GM19351 (cell line): ENCODE measurements around the gene DACT2.
"Not testable (repeated sequence)": the region's sequence is repeated elsewhere in the genome, so short reads cannot be mapped to it uniquely, and the experiment has no call there.

Experiments used
- ATAC-seq: cut with Tn5 transposase; IDR thresholded peaks from one replicate; pipeline ENCODE4 v1.9.1; 2021; ENCODE audit warnings: mild to moderate bottlenecking, moderate library complexity; ENCODE audit not compliant: unreplicated experiment

DACT2 gene

DNA sequence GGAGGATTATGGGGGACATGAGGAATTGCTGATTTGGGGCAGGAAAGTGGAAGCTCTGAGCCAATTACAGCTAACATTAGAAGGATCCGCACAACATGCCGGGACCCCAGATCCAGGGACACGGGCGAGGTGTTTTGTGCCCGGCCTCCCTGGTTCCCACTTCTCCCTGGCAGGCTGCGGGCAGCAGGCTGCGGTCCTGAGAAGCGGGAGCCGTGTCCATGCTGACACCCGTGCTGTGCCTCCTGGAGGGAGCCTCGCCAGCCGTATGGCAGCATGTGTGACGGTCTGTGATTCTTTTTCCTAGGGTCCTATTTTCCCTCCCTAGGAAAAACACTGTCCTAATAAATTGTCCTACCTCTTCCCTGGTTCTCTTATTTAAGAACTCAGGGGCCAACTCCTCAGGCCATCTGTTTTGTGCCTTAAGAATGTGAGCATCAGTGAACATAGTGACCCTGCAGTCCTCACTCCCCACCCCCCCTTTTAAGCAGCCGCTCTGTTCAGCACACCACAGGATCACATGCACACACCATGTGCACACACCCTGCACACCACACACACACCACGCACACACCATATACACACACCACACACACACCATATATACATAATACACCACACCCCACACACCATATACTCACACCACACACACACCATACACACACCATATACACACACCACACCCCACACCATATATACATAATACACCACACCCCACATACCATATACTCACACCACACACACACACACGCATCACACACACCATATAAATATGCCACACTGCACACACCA, 49.9 kb downstream of the DACT2 start:
- no peak for ATAC-seq

- no peak for ATAC-seq
These were observed 50.8 kb downstream of the DACT2 start for GRCh38 chr6:168268755-168269154.

GRCh38 chr6:168267779-168268178, 51.8 kb downstream of the DACT2 start:
- not testable (repeated sequence) for ATAC-seq

- no peak for ATAC-seq
These were observed 53.5 kb downstream of the DACT2 start for GRCh38 chr6:168265827-168266815.

DNA sequence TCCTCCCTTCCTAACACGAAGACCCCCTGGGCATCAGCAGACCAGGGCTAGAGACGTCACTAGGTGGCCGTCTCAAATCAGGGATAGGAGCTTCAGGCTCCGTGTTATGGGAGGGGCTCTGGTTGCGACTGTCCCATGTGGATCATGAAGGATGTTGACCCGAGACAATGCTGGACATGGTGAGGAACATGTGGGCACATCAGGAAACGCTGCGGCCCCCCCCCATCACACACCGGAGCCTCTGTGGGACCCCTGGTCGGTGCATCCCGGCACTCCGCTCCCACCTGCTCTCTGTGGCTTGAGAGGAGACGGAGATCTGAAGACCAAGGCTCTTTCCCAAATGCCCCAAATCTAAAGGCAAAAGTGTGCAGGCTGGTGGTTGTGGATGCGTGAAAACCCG, 54.2 kb downstream of the DACT2 start:
- no peak for ATAC-seq

- no peak for ATAC-seq
These were observed 54.8 kb downstream of the DACT2 start for GRCh38 chr6:168264593-168265335.

DNA sequence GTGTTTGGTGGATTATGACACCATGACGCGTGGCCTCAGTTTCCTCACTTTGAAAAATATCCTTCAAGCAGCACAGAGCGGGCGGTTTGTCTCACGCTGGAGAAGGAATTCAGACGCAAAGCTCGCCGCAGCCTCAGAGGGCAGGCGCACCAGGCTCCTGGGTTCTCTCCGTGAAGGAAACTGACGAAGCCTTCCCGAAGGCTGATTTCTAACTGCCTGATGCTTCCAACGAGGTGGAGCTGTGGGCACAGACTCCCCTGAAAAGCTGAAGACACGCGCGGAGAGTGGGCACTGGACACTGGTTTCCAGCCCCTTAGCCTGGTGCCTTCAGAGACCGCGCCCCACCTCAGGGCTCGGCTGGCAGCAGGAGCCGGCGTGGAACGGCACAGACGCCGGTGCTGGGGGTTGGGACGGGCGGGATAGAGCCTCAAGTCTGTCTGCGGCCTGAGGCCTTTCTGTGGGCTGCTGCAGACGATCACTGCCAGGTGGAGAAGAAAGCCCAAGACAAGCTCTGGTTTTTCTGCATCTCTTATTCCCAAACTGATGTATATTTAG, 56.1 kb downstream of the DACT2 start:
- no peak for ATAC-seq

- ATAC-seq: no peak
These were observed 58.3 kb downstream of the DACT2 start for GRCh38 chr6:168261234-168261633.

GRCh38 chr6:168260420-168260987, 59.1 kb downstream of the DACT2 start:
- ATAC-seq: no peak

- ATAC-seq: no peak
These were observed 60.8 kb downstream of the DACT2 start for GRCh38 chr6:168258795-168259194.

DNA sequence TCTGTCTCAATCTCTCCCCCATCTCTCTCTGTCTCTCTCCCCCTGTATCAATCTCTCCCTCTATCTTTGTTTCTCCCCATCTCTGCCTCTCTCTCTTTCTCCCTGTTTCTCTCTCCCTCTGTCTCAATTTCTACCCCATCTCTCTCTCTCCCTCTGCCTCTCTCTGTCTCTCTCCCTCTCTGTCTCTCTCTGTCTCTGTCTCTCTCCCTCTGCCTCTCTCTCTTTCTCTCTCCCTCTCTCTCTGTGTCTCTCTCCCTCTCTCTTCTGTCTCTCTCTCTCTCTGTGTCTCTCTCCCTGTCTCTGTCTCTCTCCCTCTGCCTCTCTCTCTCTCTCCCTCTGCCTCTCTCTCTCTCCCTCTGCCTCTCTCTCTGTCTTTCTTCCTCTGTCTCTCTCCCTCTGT, 62.6 kb downstream of the DACT2 start:
- ATAC-seq: no peak
